NCI-H524 treated with DMSO at 0.1 percent for 48 hours (cell line): ENCODE results near the gene CCDC24.

ENCODE experiments used
- DNase-seq: peaks from one replicate; lab custom pipeline; 2025; lab: John Stamatoyannopoulos, UW

Gene CCDC24

DNA sequence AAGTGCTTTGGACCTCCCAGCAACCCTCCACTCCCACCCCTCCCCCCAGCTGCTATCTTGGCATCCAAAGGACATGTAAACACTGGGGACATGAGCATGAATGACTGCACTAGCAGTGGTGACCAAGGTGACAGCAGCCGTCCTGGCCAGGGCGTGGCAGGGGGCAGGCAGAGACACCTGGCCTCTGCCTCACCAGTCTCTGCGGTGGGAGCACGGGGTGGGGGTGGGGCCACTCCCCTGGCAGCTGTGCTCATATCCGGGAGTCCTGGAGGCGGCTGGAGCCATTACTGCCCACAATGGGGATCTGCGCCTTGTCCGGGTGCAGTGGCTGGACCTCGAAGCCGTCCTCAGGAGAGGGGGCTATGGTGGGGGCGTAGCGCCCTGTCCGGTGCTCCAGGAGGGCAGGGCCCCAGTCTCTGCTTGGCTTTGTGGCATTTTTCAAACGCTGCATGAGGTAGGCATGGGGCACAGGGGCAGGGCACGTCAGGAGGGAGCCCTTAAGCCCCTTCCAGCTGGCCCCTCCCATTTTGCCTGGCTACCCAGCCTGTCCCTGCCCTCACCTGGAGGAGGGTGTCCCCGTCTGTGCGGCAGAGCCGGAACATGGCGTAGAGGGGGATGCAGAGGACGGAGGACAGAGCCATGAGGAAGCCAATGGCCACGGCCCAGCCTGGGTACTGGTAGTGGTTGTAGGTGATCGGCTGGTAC lies 6.0 kb downstream of the CCDC24 start:
- DNase-seq = no peak

DNA sequence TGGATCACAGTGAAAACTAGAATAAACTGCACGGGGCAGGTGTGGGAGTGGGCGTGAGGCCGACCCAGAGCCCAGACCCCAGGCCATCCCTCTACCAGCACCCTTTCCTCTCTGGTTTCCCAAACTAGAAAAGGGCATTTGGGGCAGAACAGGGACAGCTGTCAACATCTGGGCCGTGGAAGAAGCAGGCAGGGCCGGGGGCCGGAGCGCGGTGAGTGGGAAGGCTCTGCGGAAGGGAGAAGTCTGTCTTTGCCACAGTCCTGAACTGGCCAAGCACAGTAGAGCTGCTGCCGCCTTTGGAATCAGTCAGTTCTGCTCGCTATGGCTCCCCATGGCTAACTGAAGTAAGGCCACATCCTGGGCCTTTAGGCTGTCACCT lies 6.6 kb downstream of the CCDC24 start:
- no peak for DNase-seq

DNA sequence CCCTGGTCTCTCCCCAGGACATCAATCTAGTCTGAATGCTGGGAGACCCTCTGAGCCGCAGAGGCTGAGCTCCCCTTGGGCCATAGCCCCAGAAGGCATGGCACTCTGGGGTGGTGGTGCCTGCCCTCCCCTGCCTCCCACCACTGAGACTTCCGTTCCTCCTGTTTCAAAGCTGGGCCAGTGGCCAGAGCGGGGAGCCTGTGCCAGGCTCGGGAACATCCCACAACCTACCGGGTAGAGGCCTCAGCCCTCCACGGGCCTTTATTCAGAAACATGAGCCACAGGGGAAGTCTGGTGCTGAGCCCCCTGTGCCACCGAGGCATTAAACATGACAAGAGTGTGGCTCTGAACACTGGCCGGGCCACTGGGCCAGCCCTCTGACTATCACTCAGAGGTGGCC lies 8.1 kb downstream of the CCDC24 start:
- no peak for DNase-seq

DNA sequence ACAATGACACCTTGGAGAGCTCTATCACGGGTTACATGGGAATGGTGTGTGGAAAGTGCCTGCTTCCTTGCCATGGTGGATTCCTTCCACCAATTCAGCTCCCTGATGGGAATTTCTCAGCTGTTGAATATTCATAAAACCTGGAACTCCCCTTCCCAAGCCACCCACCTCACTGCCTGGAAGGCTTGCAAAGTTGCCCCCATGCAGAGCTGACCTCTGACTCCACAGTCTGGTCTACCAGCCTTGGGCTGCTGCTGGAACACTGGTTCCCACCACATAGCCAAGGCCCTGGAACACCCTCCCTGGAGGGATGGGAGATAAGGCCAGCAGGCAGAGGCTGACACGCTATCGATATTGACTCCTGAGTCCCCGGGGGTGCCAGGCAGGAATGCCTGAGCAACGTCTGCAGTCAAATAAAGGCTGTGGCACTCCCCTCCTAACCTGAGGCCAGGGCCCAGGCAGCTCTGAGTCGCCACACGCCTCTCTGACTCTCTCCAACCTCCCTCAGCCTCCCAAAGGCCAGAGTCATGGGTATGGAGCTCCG lies 8.8 kb downstream of the CCDC24 start:
- DNase-seq = no peak

DNA sequence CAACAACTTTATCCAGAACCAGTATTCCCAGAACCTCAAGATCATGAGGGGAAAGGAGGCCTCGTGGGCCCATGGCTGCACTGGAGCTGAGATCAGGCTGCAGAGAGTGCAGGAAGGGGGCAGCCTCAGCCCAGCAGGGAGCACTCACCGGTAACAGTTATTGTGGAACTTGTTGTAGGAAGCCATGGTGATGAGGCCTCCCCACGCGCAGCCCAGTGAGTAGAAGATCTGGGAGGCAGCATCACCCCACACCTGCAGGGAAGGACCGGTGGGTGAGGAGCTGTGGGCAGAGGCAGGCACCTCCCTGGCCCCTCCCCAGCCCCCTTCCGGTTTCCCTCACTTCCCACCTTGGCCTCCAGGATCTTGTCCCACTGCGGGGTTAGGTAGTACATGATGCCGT lies 10.8 kb downstream of the CCDC24 start:
- DNase-seq = no peak

DNA sequence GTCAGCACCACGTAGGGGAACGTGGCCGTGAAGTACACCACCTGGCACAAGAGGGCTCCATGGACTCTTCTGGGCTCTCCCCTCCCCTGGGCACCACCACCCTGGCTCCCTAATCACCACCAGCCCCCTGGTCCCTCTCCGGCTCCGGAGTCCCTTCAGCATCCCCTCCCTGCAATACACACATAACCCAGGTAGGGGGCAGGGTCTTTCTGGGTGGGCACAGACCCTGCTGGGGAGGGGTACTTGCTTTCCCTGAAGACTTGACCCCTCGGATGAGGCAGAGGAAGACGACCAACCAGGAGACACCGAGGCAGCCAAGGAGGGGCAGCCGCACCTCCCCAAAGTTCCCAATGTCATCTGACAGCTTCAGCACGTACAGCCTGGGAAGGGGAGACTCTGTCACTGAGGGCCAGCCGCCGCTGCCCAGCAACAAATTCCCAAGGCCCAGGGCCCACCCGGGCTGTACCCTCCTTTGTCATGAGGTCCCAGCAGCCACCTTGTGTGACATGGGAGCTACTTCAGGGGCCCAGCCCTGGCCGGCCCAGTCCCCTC lies 11.3 kb downstream of the CCDC24 start:
- DNase-seq = no peak

DNA sequence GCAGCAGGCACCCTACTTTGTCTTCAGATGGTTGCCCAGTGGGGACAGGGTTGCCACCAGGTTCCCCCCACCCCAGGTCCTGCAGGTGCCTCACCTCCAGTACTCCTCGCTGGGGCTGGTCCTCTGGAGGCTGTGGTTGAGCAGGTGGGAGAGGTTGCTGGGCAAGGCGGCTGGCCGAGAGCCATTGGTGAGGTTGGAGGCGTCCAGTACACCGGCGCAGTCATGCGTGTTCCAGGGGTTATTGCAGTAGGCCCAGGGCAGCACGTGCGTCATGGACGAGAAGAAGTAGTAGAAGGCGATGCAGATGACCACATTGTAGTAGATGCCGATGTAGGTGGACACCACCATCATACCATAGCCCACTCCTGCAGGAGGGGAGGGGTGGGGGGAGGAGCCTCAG lies 16.9 kb downstream of the CCDC24 start:
- DNase-seq = no peak

DNA sequence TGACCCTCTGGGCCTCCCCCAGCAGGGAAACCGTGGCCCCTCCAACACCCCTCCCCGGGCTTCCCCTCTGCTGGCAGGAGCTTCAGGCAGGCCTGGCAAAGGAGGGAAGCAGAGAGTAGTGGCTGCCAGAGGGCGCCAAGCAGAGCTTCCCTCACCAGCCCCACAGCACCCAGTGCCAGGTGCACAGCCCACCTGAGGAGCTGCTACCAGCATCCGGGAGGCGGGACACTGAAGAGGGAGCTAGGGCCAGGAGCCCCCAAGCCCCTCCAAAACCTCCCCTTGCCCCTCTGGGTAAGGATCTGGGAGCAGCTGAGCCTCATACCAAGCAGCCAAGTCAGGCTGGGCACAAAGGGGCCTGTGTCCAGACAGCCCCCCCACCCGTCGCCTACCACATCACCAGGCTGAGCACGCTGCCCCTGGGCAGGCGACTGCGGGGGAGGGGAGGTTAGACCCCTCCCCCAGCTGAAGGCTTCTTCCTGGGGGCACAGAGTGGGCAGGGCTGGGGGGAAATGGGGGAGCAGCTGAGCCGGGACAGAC lies 19.6 kb downstream of the CCDC24 start:
- no peak for DNase-seq

DNA sequence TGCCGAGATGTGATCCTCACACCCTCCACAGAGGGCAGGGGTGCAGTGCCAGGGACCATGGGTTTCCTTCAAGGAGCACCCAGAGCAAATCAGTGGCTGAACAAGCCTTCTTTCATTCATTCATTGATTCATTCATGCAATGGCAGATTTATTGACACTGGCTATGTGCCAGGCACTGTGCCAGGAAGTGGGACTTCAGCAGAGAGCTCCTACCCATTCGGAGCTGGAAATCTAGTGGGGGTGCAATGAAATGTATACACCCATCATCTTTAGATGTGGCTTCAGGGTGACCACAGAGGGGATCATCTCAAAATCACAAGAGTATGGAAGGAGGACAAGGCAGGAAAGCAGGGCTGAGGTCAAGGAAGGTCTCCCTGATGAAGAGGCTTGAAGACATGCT lies 21.0 kb downstream of the CCDC24 start:
- DNase-seq = no peak

DNA sequence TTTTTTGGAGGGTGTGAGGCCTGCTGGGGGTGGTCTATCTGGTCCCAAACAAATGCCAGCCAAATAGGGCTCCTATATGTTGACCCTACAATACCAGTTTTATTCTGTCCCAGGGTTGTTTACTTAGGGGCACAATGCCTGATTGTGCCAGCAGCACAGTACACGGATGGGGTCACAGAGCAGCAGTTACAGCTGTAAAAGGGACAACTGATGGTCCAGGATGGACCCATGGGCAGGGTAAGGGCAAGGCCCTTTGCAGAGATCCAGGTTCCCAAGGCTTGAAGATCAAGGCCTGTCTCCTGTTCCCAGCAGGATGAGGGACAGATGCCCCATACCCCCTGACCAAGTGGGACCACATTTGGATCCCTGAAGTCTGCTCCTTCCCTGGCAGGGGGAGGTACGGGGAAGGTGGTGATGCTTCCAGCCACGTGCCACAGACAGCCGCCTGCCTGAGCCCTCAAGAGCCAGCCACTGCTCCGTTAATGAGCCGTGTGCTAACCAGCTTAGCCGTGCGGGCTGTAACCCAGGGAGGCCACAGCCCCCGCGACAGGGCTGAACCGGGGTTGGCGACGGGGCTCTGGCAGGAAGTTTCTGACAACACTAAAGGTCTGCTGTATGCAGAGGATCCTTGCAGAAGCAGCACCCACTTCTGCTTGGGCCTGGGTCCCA lies 21.7 kb downstream of the CCDC24 start:
- no peak for DNase-seq

DNA sequence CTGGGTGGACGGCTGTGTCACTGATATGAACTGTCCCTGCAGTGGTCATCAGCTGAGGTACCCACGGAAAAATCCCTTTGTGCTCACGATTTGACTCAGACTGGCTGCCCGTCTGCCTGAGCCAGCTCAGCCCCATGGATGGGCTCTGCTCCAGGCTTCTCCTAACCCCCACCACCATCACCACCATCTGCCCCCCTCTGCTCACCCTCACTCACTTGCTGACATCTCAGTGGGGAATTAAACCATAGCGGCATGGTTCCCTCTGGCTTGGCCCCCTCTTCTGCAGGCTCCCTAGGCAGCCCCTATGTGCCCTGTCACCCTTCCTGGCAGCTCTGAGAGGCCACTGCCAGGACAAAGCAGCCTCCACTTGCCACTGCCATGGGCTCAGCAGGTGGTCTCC lies 22.6 kb downstream of the CCDC24 start:
- no peak for DNase-seq

DNA sequence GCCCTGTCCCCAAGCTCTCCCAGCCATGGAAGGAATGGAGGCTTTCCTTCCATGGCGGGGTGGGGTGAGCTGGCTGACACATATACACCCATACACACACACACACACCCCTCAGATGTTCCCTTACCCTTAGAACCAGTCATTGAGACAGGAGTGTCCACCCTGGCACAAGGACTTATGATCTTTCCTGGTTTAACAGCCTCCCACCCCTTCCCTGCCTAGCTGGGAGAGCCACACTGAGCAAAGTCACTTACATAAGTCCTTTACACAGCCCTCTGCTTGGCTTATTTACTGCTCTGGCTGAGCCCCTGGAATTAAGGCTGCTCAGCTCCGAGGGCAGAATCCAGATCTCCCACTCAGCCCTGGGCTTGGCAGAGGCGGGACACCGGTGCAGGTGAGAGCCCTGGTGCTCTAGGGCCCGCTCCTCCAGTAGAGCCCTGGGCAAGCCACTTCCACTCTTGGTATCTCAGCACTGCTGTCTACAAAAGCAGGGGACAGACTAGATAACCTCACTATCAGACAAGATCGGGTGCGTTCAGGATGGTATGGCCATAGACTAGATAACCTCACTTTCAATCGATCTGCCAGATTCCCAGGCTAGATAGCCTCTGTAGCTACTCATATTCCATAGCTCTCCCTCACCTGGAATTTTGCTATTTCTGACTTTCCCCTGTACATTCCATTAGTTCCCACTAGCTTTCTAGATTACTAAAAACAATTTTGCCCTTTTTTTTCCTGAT lies 23.1 kb downstream of the CCDC24 start:
- DNase-seq = no peak

DNA sequence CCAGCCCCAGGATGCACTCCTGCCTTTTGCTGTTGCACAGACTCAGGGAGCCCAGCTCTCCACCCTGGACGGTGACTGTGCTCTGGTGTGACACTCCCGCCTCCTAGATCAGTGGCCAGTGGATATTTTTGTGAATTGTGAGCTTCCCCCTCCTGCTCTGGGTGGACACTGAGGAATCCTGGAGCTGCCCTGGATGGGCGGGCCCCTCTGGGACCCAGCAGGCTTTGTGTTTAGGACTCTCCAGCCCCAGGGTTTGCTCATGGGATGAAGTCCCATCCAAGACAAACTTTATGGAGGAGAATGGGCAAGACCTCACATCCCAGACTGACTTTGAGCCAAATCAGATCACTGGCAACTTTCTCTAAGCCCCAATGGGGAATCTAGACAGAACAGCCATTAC lies 23.8 kb downstream of the CCDC24 start:
- DNase-seq = no peak

DNA sequence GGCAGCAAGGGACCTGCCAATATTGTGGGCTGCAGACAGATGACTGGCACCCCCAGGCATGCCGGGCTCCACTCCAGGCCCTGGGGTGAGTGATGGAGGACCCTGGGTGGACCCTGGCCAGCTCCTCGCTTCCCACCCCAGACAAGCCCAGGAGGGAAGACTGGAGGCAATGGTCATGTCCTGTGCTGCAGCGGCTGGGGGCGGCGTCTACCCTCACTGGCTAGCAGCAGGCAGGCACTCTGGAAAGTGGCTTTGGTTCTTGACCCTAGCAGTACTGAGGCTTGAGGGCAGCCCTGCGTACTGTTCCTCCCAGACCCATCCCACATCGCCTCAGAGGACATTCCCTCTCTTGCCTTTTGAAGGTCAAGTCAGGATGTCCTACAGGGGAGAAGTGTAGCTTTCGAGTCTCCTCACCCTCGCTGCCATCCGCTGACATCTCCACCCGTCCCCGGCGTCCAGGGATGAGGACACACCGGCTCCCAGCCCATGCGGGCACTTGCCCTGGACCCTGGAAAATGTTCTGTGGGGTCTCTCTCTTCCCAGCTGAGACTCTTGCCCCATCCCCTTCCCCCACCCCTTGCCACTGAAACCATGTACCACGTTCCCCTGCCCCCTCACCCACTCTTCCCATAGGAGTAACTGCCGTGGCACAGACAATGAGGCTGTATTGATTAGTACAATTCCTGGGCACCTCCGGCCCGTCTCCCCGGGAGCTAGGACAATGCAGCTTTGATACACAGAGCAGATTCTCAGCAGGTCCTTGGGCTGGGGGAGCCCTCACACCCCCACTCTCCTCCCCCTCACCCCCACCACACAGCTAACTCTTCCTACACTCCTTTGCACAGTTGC lies 24.9 kb downstream of the CCDC24 start:
- DNase-seq = no peak

DNA sequence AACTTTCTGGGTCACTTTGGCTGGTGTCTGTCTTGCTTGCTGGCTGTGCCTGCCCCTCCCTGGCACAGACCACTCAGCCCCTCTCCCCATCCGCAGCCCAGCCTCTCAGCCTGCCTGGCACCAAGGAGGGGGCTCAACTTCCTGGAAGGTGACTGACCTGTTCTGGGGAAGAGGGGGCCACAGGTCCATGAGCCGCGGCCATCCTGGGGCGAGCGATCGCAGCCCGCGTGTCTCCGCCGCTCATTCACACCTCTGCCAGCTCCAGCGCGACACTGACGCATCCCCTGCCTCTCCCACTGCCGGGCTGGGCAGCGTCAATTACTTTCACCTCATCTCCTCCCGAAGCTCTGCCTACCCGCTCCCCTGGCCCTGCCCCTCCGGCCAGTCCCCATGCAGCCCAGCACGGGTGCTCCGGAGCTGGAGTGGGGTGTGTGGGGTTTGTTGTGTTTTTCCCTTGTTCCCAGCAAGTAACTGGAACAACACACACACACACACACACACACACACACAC lies 25.5 kb downstream of the CCDC24 start:
- DNase-seq = no peak

DNA sequence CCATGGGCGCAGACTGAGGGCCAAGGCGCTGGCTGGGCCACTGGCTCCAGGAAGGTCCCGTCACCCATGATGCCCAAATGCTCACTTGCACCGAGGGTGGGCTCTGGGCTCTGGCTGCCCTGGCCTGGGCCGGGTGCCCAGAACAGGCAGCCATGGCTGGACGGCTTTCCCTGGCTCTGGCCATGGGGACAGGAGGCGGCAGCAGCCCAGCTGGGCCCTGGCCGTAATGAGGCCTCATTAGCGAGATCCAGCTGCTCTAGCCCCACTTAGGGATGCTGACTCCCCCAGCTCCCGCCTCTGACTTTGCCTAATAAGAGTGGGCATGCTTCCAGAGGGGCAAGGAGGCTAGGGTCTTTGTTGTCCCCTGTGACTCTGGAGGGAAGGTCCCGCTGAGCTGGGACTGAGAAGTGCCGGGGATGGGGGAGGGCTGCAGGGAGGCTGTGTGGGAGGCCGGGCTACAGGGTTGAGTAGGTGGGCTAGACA lies 28.1 kb downstream of the CCDC24 start:
- peak; percentile 49 for DNase-seq

DNA sequence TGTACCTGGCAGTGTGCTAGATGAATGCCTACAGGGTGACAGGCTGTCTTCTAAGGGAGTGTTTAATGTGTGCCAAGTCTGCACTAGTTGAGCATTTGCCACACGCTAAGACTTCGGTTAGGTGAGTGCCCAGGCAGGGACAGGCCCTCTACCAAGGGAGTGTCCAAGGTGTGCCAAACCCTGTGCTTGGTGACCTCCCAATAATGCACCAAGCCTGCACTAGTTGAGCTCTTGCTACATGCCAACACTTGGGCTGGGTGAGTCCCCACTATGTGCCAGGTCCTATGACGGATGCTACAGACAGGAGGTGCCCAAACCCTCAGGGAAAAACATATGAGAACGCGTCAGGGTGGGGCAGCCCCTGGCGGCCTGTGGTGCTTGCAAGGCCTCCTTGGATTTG lies 29.1 kb downstream of the CCDC24 start:
- no peak for DNase-seq

DNA sequence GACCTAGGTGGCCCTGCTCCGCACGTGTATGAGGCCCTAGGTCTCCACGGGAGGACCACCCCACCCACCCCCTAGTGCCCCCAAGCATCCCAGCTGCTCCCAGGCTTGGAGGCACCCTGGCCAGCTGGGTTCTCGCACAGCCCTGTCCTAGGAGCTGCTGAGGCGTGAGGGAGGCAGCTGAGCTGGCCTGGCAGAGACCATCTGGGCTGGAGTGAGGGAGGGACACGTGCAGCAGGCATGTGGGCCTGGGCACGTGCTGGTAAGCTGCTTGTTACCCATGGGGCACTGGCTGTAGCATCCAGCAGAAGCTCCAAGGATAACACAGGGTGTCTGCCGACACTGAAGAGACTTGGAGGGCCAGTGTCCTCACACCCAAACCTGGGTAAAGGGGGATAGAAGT lies 29.8 kb downstream of the CCDC24 start:
- no peak for DNase-seq

DNA sequence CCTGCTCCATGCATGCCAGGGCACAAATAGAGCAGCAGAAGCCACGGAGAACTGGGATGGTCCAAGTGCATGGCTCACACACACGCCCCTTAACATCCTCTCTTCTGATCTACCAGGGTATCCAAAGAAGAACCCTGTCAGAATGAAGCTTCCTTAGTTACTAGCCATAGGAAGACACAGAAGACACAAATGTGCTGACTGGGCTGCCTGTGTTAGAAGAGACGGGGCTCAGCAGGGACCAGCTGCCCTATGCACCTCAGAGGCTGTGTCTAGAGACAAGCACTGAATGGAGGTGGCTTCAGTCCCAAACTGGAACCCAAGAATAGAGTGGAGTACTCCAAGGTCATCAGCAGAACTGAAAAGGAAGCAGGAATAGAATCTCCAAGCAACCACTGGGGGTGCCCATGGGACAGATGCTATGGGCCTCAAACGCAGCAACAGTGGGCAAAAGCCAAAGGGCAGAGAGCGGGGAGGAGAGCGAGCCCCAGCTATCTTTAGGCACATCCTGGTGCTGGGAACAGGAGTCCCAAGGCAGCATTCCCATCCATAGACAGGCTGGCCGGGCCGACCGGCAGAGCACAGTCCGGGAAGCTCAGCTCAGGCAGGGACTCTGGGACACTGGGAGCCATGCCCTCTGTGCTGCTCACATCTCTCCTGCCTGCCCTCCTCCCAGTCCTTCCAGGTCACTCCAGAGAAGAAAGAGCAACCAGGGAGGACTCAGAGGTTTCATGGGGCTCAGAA lies 30.4 kb downstream of the CCDC24 start:
- no peak for DNase-seq
